ENCODE results near the gene GBF1. TPM values are rescaled to one million over a fixed set of nuclear protein-coding genes. Genes with fewer than 3 reads are reported as not detected.

The GBF1 gene
- polyA plus RNA-seq, 1 donor from 2014 or later, result 12.6 TPM

DNA sequence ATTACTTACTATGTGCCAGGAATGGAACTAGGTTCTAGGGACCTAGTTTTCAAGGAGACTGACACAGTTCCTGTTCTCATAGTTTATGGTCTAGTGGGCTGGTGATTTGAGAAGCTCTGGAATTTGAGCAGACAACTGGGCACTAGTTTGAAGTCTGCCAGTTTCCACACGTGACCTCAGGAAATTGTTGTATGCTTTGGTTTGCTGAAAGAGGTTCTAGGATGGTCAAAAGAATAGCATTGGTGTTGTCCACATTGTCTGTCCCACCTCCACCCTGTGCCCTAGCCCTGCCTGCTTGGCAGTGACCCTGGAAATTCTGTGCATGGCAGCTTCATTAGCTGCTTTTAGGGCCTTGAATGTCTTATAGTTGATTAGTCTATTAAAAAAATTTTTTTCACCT is 28.7 kb downstream of the GBF1 start:
- peaks cover 0 to 17% (median 3%) of the 10 kb centered on the region in 3 donors for H3K4me1 Mint-ChIP-seq
- no peaks in the 10 kb centered on the region for H3K9me3 Mint-ChIP-seq
- no peak overlapping the region for H3K4me3 Mint-ChIP-seq
- peak overlapping the region in 1 of 3 donors; percentile 23 for H3K27ac Mint-ChIP-seq
- no peaks in the 10 kb centered on the region for H3K27me3 Mint-ChIP-seq
- H3K36me3 Mint-ChIP-seq, result peaks cover 6% of the 10 kb centered on the region

DNA sequence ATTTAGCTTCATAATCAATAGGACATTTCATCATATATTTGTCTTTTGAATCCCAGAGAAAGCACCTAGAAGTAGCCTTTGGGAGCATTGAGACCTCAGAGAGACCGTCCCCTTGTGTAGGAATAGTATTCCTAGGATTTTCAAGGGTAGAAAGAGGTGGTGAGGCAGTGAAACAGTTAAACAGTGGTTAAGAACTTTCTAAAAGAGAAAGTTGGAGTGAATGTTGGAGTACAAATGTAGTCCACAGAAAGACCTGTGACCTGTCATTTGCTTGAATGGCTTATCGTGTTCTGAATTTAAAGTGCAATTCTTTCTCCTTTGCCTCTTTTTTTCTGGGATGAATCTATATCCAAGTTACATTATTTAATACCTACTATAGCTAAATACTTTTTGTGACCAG is 30.0 kb downstream of the GBF1 start:
- H3K9me3 Mint-ChIP-seq, result no peaks in the 10 kb centered on the region
- peaks cover 4% of the 10 kb centered on the region for H3K36me3 Mint-ChIP-seq
- H3K27me3 Mint-ChIP-seq, result no peaks in the 10 kb centered on the region
- no peak overlapping the region for H3K27ac Mint-ChIP-seq
- peaks cover 9 to 22% (median 10%) of the 10 kb centered on the region in 3 donors for H3K4me1 Mint-ChIP-seq
- no peak overlapping the region for H3K4me3 Mint-ChIP-seq

DNA sequence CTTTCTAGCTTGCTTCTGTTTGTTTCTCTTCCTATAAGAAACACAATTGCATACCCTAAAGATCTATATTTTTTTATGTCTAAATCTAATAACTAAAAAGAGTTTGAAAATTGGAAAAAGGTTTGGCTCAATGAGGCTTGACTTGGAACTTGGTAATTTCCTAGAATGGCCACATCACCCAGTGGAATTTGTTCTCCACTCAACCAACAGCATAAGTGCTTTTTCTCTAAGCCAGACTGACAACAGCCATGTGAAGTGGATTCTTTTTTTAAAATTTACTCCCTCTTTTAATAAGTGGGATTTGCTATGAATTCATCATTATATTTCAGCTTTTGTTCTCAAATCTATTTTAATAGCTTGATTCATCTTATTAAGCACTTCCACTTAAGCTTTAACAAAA is 33.8 kb downstream of the GBF1 start:
- Mint-ChIP-seq H3K4me3 (no peak overlapping the region), H3K4me1 (peaks cover 20 to 33% (median 23%) of the 10 kb centered on the region in 3 donors), H3K27ac (no peak overlapping the region), H3K9me3 (no peaks in the 10 kb centered on the region), H3K27me3 (no peaks in the 10 kb centered on the region), H3K36me3 (peaks cover 4% of the 10 kb centered on the region)

DNA sequence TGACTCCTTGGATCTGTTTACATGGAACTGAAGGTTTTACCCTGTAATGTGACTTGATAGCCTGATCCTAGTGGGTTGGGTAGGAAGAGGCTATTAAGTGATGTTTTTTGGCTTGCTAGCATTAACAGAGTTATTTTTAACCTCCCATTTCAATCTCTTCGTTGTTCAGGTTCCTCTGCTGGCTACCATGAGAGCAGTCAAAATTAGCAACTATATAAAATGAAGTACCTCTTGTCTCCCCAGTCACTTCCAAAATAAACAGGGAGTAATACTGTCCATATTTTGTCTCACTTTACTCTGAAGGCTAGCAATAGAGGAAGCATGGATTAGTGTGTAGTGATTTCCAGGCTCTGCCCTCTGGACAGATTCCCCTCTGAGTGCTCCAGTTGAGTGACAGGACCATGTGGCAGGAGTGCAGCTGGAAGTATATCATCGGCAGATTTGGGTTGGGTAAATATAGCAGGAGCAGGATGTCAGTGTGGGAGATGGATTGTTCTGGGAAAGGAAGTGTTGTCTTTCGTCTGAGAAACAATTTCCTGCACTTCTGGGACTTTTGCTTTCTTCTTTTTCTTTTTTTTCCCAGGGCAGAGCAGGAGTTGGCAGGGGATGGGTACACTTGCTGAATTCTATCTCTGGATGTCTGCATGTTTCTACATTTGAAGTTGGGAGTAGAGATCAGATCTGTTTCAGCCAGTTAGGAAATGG is 35.2 kb downstream of the GBF1 start:
- peaks cover 4% of the 10 kb centered on the region for H3K36me3 Mint-ChIP-seq
- H3K27me3 Mint-ChIP-seq, result no peaks in the 10 kb centered on the region
- H3K27ac Mint-ChIP-seq, result peak overlapping the region in 1 of 3 donors; percentile 7
- H3K9me3 Mint-ChIP-seq, result no peaks in the 10 kb centered on the region
- H3K4me3 Mint-ChIP-seq, result no peak overlapping the region
- H3K4me1 Mint-ChIP-seq, result peaks cover 22 to 34% (median 34%) of the 10 kb centered on the region in 3 donors

DNA sequence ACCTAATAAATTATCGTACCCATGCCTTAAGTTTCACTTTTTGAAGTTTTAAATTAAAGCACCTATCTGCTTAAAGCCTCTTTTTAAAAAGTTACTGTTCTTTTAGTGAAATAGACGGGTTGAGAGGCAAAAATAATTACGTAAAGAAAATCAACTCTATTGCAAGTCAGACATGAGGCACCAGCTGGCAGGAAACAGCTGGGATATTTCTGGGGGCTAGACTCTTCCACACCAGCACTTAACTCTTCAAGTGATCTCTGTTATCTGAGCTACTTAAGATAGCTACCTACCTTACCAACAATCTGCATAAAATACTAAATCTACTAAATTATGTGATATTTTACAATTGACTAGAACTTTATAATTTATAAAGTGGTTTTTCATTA is 35.8 kb downstream of the GBF1 start:
- Mint-ChIP-seq H3K4me3 (no peak overlapping the region), H3K27me3 (no peaks in the 10 kb centered on the region), H3K9me3 (no peaks in the 10 kb centered on the region), H3K36me3 (peaks cover 4% of the 10 kb centered on the region), H3K4me1 (peaks cover 22 to 34% (median 34%) of the 10 kb centered on the region in 3 donors), H3K27ac (peak overlapping the region in 1 of 3 donors; percentile 7)

DNA sequence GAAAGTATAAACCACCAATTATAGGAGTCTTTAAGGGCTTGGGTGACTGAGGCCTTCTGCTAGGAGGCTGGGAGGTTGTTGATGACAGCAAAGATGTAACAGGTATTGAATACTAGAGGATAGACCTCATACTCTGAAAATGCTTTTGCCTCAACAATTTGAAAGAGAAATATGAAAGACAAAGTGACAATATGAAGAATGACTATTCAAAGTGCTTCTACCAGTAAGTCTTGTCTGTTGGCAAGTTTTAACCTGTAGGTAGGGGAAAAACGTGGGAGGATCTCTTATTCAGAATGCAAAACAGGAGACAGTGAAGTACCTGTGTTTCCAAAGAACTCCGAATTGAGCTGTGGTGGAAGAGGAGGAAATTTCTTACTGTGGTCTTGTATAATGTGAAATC is 38.2 kb downstream of the GBF1 start:
- Mint-ChIP-seq H3K27ac (no peak overlapping the region), H3K27me3 (no peaks in the 10 kb centered on the region), H3K4me1 (peaks cover 24 to 37% (median 32%) of the 10 kb centered on the region in 3 donors), H3K36me3 (peaks cover 6% of the 10 kb centered on the region), H3K4me3 (no peak overlapping the region), H3K9me3 (no peaks in the 10 kb centered on the region)

DNA sequence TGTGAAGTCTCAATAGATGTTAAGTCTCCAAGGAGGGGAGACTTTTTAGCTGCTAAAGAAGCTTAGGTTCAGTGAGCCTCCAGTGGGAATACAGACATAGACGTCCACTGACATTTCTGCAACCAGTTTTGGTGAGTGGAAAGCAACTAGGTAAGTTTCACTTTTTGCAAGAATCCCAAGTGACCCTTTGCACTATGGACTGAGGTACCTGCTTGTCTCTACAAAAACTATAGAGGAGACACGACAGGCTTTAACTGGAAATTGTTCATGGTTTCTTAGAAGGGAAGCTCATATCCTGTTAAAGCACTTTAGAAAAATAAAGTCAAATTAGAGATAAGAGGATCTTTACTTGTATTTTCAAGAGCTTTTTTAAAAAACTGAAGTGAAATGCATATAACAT is 38.6 kb downstream of the GBF1 start:
- H3K4me1 Mint-ChIP-seq, result peaks cover 24 to 37% (median 29%) of the 10 kb centered on the region in 3 donors
- H3K36me3 Mint-ChIP-seq, result peaks cover 4% of the 10 kb centered on the region
- no peaks in the 10 kb centered on the region for H3K9me3 Mint-ChIP-seq
- no peak overlapping the region for H3K27ac Mint-ChIP-seq
- H3K27me3 Mint-ChIP-seq, result no peaks in the 10 kb centered on the region
- H3K4me3 Mint-ChIP-seq, result no peak overlapping the region

DNA sequence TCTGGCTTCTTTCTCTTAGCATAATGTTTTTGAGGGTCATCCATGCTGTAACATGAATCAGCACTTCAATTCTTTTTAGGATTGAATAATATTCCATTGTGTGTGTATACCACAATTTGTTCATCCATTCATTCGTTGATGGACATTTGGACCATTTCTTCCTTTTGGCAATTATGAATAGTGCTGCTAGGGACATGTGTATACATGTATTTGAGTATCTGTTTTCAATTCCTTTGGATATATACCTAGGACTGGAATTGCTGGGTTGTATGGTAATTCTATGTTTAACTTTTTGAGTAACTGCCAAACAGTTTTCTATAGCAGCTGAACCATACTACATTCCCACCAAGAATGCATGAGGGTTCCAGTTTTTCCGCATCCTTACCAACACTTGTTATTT is 39.2 kb downstream of the GBF1 start:
- H3K4me1 Mint-ChIP-seq, result peaks cover 22 to 37% (median 29%) of the 10 kb centered on the region in 3 donors
- no peaks in the 10 kb centered on the region for H3K9me3 Mint-ChIP-seq
- H3K36me3 Mint-ChIP-seq, result peaks cover 4% of the 10 kb centered on the region
- H3K4me3 Mint-ChIP-seq, result no peak overlapping the region
- no peak overlapping the region for H3K27ac Mint-ChIP-seq
- no peaks in the 10 kb centered on the region for H3K27me3 Mint-ChIP-seq

DNA sequence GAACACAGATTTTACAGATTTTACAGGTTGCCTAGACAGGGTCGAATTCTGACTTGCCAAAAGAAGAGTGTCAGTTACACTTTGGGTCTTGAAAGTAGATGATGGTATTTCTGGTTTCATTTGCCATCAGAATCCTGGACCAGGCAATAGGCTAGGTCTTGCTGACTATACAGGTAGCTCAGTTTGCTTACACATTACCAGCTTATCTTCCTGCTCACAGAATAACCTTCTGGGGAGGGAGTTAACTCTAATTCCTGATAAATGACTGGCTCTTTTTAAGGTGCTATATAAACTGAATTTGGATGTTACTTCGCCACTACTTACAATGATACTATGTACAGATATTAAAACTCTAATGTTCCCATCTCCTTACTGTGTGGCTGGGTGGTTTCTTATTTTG is 39.8 kb downstream of the GBF1 start:
- H3K36me3 Mint-ChIP-seq, result peaks cover 4% of the 10 kb centered on the region
- H3K4me1 Mint-ChIP-seq, result peaks cover 18 to 33% (median 23%) of the 10 kb centered on the region in 3 donors
- H3K27ac Mint-ChIP-seq, result no peak overlapping the region
- H3K9me3 Mint-ChIP-seq, result no peaks in the 10 kb centered on the region
- no peaks in the 10 kb centered on the region for H3K27me3 Mint-ChIP-seq
- H3K4me3 Mint-ChIP-seq, result no peak overlapping the region

DNA sequence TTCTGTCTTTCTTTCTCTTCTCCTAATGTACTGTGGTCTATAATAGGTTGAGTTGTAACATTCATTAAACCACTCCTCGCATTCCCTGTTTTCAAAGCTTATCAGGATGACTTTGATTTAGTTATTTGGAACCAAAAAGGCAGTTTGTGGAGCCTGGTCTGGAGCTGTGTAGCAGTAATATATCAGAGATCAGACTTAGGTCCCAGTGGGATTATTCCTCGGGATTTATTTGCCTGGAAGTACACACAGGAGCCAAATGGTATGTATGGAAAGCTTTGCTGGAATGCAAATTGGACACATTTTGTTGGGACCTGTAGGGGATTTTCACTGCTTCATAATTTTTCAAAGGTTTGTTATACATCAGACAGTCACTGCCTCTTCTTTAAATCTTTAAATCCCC is 40.9 kb downstream of the GBF1 start:
- Mint-ChIP-seq H3K4me3 (no peak overlapping the region), H3K36me3 (peaks cover 4% of the 10 kb centered on the region), H3K27me3 (no peaks in the 10 kb centered on the region), H3K9me3 (no peaks in the 10 kb centered on the region), H3K4me1 (peaks cover 14 to 32% (median 15%) of the 10 kb centered on the region in 3 donors), H3K27ac (no peak overlapping the region)

DNA sequence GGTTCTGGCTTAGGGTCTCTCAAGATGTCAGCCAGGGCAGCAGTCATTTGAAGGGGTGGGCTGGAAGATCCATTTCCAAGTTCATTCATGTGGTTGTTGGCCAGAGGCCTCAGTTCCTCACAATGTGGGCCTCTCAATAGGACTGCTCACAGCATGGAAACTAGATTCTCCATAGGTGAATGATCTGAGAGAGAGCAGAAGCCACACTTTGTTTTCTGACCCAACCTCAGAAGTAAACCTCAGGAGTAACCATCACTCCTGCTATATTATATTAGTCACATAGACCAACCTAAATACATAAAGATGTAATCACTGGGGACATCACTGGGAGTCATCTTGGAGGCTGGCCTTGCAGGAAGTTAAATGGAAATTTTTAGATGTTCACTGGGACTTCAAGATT is 42.2 kb downstream of the GBF1 start:
- no peak overlapping the region for H3K27ac Mint-ChIP-seq
- H3K9me3 Mint-ChIP-seq, result no peaks in the 10 kb centered on the region
- peaks cover 12 to 34% (median 15%) of the 10 kb centered on the region in 3 donors for H3K4me1 Mint-ChIP-seq
- H3K4me3 Mint-ChIP-seq, result no peak overlapping the region
- H3K36me3 Mint-ChIP-seq, result peaks cover 4% of the 10 kb centered on the region
- no peaks in the 10 kb centered on the region for H3K27me3 Mint-ChIP-seq

DNA sequence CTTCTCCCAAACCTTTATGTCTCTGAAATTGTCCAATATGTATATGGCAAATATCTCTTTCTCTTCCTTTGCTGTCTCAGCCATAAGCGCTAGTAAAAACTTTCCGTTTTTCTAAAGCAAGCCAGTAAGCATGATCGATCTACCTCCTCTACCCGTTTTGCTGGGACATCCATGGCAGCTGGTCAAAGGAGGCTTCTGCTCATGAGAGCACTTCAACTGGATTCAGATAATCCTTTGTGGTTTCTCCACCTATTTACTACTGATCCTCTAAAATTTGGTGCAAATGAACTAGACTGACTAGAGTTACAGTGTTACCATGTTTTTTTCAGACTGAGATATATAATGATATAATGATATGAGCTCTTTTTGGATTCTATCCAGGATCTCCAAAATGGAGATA is 42.7 kb downstream of the GBF1 start:
- H3K27me3 Mint-ChIP-seq, result no peaks in the 10 kb centered on the region
- H3K4me1 Mint-ChIP-seq, result peaks cover 12 to 33% (median 12%) of the 10 kb centered on the region in 3 donors
- H3K36me3 Mint-ChIP-seq, result peaks cover 4% of the 10 kb centered on the region
- H3K4me3 Mint-ChIP-seq, result no peak overlapping the region
- no peaks in the 10 kb centered on the region for H3K9me3 Mint-ChIP-seq
- H3K27ac Mint-ChIP-seq, result no peak overlapping the region

DNA sequence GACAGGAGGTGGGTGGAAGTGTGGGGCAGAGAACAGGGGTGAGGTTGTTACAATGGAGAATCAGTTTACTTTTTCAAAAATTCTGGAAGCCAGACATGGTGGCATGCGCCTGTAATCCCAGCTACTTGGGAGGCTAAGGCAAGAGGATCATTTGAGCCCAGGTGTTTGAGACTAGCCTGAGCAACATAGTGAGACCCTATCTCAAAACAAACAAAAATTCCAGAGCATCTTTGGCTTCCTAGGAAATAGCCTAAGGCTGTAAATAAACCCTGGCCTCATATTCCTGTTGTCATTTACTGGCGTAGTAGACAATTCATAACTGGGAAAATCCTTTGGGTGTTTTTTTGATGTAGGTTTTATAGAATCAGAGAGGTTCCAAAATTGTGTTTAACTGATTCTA is 44.0 kb downstream of the GBF1 start:
- H3K9me3 Mint-ChIP-seq, result no peaks in the 10 kb centered on the region
- peaks cover 4% of the 10 kb centered on the region for H3K36me3 Mint-ChIP-seq
- H3K27ac Mint-ChIP-seq, result peak overlapping the region in 1 of 3 donors; percentile 26
- H3K27me3 Mint-ChIP-seq, result no peaks in the 10 kb centered on the region
- peaks cover 2 to 23% (median 6%) of the 10 kb centered on the region in 3 donors for H3K4me1 Mint-ChIP-seq
- H3K4me3 Mint-ChIP-seq, result no peak overlapping the region

DNA sequence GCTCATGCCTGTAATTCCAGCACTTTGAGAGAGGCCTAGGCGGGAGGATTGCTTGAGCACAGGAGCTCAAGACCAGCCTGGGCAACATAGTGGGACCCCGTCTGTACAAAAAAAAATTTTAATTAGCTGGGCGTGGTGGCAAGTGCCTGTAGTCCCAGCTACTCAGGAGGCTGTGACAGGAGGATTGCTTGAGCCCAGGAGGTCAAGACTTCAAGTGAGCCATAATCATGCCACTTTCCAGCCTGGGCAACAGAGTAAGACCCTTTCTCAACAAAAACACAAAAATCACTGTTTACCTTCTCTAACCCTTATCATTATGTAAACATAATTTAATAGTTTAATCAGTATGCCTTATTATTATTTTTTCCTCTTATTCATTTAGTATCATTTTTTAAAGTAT is 44.5 kb downstream of the GBF1 start:
- Mint-ChIP-seq H3K4me1 (peaks cover 3 to 18% (median 6%) of the 10 kb centered on the region in 3 donors), H3K4me3 (no peak overlapping the region), H3K9me3 (no peaks in the 10 kb centered on the region), H3K27me3 (no peaks in the 10 kb centered on the region), H3K27ac (no peak overlapping the region), H3K36me3 (peaks cover 4% of the 10 kb centered on the region)

DNA sequence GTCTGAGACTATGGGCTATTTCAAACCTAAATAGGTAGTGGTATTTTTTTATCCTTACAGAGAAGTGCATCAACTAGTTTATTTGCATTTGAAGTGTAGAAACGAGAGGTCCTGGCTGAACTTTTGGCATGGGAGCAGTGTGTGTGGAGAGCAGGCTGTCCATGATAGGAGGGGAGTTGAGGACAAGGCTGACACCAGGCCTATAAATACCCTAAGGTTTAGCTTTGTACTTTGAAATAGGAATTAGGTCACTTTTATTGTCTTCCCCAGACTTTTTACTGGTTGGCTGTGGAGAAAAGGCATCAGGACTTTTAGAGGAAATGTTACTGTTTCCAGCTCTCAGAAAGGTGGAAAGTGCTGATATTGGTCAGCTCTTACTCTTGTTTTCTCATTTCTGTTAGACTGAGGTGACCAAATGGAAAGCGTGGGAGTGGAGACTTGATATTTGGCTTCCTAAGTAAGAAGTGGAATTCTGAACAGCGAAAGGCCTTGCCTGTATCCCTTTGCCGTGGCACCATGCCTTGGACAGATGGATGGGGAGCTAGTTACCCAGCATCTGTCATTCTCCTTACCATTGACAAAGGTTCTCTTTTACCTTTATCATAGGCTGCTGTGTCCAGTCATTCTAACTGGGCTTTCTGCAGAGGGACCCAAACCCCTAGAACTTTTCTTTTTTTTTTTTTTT is 46.0 kb downstream of the GBF1 start:
- H3K36me3 Mint-ChIP-seq, result peaks cover 4% of the 10 kb centered on the region
- H3K9me3 Mint-ChIP-seq, result no peaks in the 10 kb centered on the region
- no peak overlapping the region for H3K27ac Mint-ChIP-seq
- H3K4me1 Mint-ChIP-seq, result peaks cover 3 to 15% (median 6%) of the 10 kb centered on the region in 3 donors
- no peak overlapping the region for H3K4me3 Mint-ChIP-seq
- no peaks in the 10 kb centered on the region for H3K27me3 Mint-ChIP-seq

DNA sequence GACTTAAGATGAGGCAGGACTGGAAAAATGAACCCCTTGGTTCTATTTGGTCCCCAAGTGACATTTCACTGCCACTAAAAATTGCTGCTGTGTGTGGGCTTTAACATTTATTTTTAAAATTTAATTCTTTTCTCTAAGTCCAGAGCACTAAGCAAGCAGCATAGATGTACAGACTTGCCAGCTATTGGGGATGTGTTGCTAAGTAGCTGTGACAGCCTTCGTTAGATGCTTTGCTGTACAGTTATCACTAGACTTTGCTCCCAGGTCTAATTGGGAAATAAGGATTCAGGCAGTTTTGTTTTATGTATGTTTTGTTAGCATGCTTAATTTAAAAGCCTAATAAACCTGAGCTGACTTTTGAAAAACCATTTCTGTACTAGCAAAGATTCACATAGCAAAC is 51.8 kb downstream of the GBF1 start:
- Mint-ChIP-seq H3K27me3 (no peaks in the 10 kb centered on the region), H3K4me1 (peaks cover 2 to 4% (median 3%) of the 10 kb centered on the region in 3 donors), H3K9me3 (no peaks in the 10 kb centered on the region), H3K4me3 (no peak overlapping the region), H3K27ac (no peak overlapping the region), H3K36me3 (no peaks in the 10 kb centered on the region)

Data from IgD-negative memory B cell (primary cell).